SK-N-SH treated with all-trans-retinoic acid at 6 μM for 48 hours (cell line): Measurements from ENCODE around the gene SBK2.

Experiments
- BACH2 ChIP-seq: fragments of 250-450 bp; sonication (Bioruptor Pico); IDR thresholded peaks from 2 replicates; pipeline ENCODE4 v1.9.0; 2021; ENCODE audit warnings: mild to moderate bottlenecking, borderline replicate concordance
- CREB5 ChIP-seq: fragments of 250-450 bp; sonication (Bioruptor Pico); IDR thresholded peaks from 2 replicates; pipeline ENCODE4 v1.5.1; 2020; ENCODE audit warnings: low read depth, mild to moderate bottlenecking, moderate library complexity
- CSDC2 ChIP-seq: fragments of 250-450 bp; sonication (Bioruptor Pico); IDR thresholded peaks from 2 replicates; pipeline ENCODE4 v1.5.0; 2020; ENCODE audit warnings: mild to moderate bottlenecking, moderate library complexity
- GLIS3 ChIP-seq: fragments of 250-450 bp; sonication (Bioruptor Pico); IDR thresholded peaks from 2 replicates; pipeline ENCODE4 v1.5.0; 2020; ENCODE audit warnings: mild to moderate bottlenecking, moderate library complexity
- PATZ1 ChIP-seq: fragments of 250-450 bp; sonication (Bioruptor Pico); IDR thresholded peaks from 2 replicates; pipeline ENCODE4 v1.8.0; 2020; ENCODE audit warnings: mild to moderate bottlenecking, moderate library complexity, borderline replicate concordance
- POU6F1 ChIP-seq: fragments of 250-450 bp; sonication (Bioruptor Pico); IDR thresholded peaks from 2 replicates; pipeline ENCODE4 v1.8.0; 2021; ENCODE audit warnings: low read depth, mild to moderate bottlenecking, moderate library complexity, borderline replicate concordance
- RARB ChIP-seq: fragments of 250-450 bp; sonication (Bioruptor Pico); IDR thresholded peaks from 2 replicates; pipeline ENCODE4 v1.8.0; 2021; ENCODE audit warnings: mild to moderate bottlenecking, moderate library complexity
- ZFP30 ChIP-seq: fragments of 450-650 bp; formaldehyde crosslinking; IDR thresholded peaks from 2 replicates; pipeline ENCODE4 v1.5.0; 2022; ENCODE audit warnings: mild to moderate bottlenecking, moderate library complexity
- ZNF565 ChIP-seq: fragments of 450-650 bp; formaldehyde crosslinking; conservative IDR thresholded peaks from 2 replicates; pipeline ENCODE4 v1.5.0; 2020; ENCODE audit warnings: low read depth, mild to moderate bottlenecking, moderate library complexity

GRCh38 chr19:55539090-55539984 is 2.4 kb upstream of the SBK2 start:
- TF ChIP-seq ZNF565 (CRISPR knock-in tag) = no peak
- TF ChIP-seq RARB = no peak
- no peak for TF ChIP-seq PATZ1 (CRISPR knock-in tag)
- no peak for TF ChIP-seq ZFP30 (CRISPR knock-in tag)
- no peak for TF ChIP-seq GLIS3 (CRISPR knock-in tag)
- no peak for TF ChIP-seq BACH2 (CRISPR knock-in tag)
- no peak for TF ChIP-seq CREB5 (CRISPR knock-in tag)
- no peak for TF ChIP-seq CSDC2 (CRISPR knock-in tag)
- no peak for TF ChIP-seq POU6F1 (CRISPR knock-in tag)
